T-helper 2 cell (primary cell): ENCODE results near the gene PYGO2.

Experiments used
- DNase-seq, 5 experiments: peaks; one replicate each; pipeline versions ENCODE4 v3.0.0 to v3.0.0-alpha.2; 2012 to 2022
- total RNA-seq, 2 donors: gene quantifications; one replicate each; lab custom pipeline; 2026; lab: John Stamatoyannopoulos, UW

Gene PYGO2
- total RNA-seq = 41.5 to 53.1 reads per million in 2 donors

GRCh38 chr1:154961207-154962155 lies at the start of gene PYGO2:
Gene PYGO2, minus strand, starts transcription at chr1:154961782. Its CDS starts 206 bp downstream, at chr1:154961576.
- peak; percentile 66 to 87 (median 77) for DNase-seq

- DNase-seq = no peak
These were observed 49.4 kb upstream of the PYGO2 start for GRCh38 chr1:155011004-155011416.

GRCh38 chr1:155010211-155010918 lies 48.8 kb upstream of the PYGO2 start:
- DNase-seq = peak in 1 of 5 experiments; percentile 71

GRCh38 chr1:155009742-155010141 lies 48.2 kb upstream of the PYGO2 start:
- no peak for DNase-seq

GRCh38 chr1:155009221-155009711 lies 47.7 kb upstream of the PYGO2 start:
- DNase-seq = peak in 1 of 5 experiments; percentile 65

- peak in 2 of 5 experiments; percentile 48 to 85 for DNase-seq
These were observed 46.7 kb upstream of the PYGO2 start for GRCh38 chr1:155008015-155008941.

GRCh38 chr1:155007251-155007828 lies 45.8 kb upstream of the PYGO2 start:
- no peak for DNase-seq

- peak in 2 of 5 experiments; percentile 24 to 73 for DNase-seq
These were observed 45.1 kb upstream of the PYGO2 start for GRCh38 chr1:155006601-155007101.

- peak in 2 of 5 experiments; percentile 13 to 52 for DNase-seq
These were observed 43.8 kb upstream of the PYGO2 start for GRCh38 chr1:155005076-155006011.

GRCh38 chr1:155004352-155005075 lies 42.9 kb upstream of the PYGO2 start:
- DNase-seq = no peak

GRCh38 chr1:155003766-155004351 lies 42.3 kb upstream of the PYGO2 start:
- peak in 1 of 5 experiments; percentile 50 for DNase-seq

GRCh38 chr1:155003227-155003765 lies 41.7 kb upstream of the PYGO2 start:
- DNase-seq = no peak

- no peak for DNase-seq
These were observed 41.1 kb upstream of the PYGO2 start, which contains the start of gene ZBTB7B for GRCh38 chr1:155002464-155003226. Gene ZBTB7B, plus strand, starts transcription at chr1:155002802. Its CDS starts 11,859 bp downstream, at chr1:155014661.

GRCh38 chr1:155001675-155002463 lies 40.3 kb upstream of the PYGO2 start:
- peak; percentile 92 to 99 (median 98) for DNase-seq

GRCh38 chr1:155001425-155001674 lies 39.8 kb upstream of the PYGO2 start:
- no peak for DNase-seq

- peak; percentile 65 to 83 (median 75) for DNase-seq
These were observed 39.3 kb upstream of the PYGO2 start for GRCh38 chr1:155000726-155001424.

GRCh38 chr1:155000411-155000725 lies 38.8 kb upstream of the PYGO2 start:
- peak in 1 of 5 experiments; percentile 33 for DNase-seq
